ENCODE measurements around the gene SET.

The SET gene

DNA sequence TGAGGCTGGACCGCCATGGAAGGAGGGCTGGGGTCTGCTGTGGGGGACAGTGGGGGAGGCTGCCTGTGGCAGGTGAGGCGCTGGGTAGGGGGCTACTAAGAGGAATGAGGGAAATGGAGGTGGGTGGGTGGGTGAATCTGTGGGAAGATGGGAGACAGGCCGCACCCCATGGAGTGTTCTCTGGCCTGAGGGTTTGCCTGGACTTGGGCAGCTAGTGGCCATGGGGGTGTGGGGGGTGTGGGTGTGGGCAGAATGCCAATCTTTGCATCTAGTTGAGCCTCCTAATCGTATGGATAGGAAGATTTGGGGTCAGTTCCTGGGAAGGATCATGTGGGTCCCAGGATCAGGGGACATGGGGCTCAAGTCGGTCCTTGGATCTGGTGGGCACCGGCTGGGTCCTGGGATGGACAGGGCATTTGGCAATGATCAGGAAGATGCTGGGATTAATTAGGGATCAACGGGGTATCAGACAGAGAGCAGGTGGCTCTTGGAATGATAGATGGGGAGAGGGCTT is 34.4 kb downstream of the SET start:
- TF ChIP-seq, protein P1, sequence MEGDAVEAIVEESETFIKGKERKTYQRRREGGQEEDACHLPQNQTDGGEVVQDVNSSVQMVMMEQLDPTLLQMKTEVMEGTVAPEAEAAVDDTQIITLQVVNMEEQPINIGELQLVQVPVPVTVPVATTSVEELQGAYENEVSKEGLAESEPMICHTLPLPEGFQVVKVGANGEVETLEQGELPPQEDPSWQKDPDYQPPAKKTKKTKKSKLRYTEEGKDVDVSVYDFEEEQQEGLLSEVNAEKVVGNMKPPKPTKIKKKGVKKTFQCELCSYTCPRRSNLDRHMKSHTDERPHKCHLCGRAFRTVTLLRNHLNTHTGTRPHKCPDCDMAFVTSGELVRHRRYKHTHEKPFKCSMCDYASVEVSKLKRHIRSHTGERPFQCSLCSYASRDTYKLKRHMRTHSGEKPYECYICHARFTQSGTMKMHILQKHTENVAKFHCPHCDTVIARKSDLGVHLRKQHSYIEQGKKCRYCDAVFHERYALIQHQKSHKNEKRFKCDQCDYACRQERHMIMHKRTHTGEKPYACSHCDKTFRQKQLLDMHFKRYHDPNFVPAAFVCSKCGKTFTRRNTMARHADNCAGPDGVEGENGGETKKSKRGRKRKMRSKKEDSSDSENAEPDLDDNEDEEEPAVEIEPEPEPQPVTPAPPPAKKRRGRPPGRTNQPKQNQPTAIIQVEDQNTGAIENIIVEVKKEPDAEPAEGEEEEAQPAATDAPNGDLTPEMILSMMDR (IDR thresholded peaks at IDR 0.05) = no peak
- H3K9me3 Mint-ChIP-seq = no peaks in the 10 kb centered on the region
- H3K27me3 Mint-ChIP-seq (ENCODE audit: low read depth, poor library complexity) = peaks cover 8% of the 10 kb centered on the region
- no peaks in the 10 kb centered on the region for H3K36me3 Mint-ChIP-seq (ENCODE audit: low read depth)
- DNase-seq = no peak
- H3K4me1 Mint-ChIP-seq = peaks cover 25% of the 10 kb centered on the region
- H3K27ac Mint-ChIP-seq = peak overlapping the region; percentile 49
- peak overlapping the region; percentile 92 for H3K4me3 Mint-ChIP-seq

DNA sequence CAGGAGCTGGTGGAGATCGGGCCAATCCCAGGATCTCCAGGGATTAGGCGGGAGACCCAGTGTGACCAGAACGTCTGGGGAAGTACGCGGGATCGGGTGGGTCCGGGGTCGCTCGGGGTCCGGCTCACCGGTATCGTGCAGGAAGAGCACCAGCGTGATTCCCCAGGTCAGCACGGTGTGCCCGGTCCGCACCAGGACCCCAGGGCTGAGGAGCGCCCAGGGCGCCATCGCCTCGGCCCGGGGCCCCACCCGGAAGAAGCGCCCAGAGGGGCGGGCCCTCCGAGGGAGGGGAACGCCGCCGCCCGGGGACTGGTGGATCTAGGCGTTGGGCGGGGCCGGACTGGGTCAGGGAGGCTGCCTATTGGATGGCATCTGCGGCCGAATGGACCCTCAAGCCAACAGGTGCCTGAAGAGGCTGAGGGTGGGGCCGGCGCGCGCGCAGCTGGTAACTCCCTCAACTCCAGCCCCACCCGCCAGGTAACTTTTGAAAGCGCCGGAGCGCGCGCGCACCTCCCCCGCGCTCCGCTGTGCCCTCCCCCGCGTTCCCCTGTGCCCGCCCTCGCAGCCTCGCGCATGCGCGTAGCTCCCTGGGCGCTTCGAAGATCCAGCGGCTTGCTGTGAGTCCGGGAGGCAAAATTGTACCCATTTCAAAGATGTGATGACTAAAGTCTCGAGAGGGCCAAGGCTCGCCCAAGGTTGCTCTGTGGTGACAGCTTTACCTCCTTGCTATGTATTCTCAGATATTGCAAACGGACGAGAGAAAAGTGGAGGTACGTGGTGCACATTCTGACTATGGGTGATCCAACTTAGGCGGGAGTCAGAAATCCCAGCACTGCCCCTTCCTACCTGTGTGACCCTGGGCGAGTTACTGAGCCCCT is 35.1 kb downstream of the SET start, which contains the start of gene ZDHHC12:
ZDHHC12 (minus strand) TSS at position 262 of the 878 bp plus-strand sequence; CDS start at position 228, 34 bp downstream.
- Mint-ChIP-seq H3K4me3 (peak within 1 kb of the TSS; percentile 92), H3K4me1 (peaks cover 28% of the 10 kb centered on the region), H3K27ac (peak within 1 kb of the TSS; percentile 49), H3K9me3 (no peaks in the 10 kb centered on the region), H3K36me3 (ENCODE audit: low read depth) (no peaks in the 10 kb centered on the region), H3K27me3 (ENCODE audit: low read depth, poor library complexity) (peaks cover 8% of the 10 kb centered on the region)
- TF ChIP-seq, protein P1 (IDR thresholded peaks at IDR 0.05) = no peak
- DNase-seq = peak; percentile 94

DNA sequence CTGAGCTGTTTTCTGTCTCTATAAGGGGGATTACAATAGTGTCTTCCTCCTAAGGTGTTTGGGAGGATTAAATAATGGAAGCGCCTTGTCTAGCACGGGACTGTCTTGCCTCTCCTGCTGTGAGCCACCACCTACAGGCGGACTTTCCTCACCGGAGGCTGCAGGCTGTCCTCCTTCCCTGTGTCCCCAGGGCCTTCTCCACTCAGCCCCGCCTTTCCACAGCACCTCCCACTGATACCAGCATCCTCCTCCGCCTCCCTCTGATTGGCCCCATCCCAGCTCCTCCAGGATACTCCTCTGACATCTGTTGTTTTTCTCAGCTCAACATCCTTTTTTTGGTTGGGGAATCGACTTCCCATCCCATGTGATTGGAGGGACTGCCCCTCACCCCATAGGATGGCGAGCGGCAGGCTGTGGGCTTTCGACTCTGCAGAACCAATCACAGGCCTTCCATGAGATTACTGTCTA is 35.8 kb downstream of the SET start:
- H3K9me3 Mint-ChIP-seq = no peaks in the 10 kb centered on the region
- H3K36me3 Mint-ChIP-seq (ENCODE audit: low read depth) = no peaks in the 10 kb centered on the region
- DNase-seq = peak; percentile 49
- H3K4me1 Mint-ChIP-seq = peaks cover 34% of the 10 kb centered on the region
- H3K4me3 Mint-ChIP-seq = peak overlapping the region; percentile 82
- H3K27me3 Mint-ChIP-seq (ENCODE audit: low read depth, poor library complexity) = peaks cover 8% of the 10 kb centered on the region
- H3K27ac Mint-ChIP-seq = peak overlapping the region; percentile 9
- TF ChIP-seq, protein P1 (IDR thresholded peaks at IDR 0.05) = no peak

DNA sequence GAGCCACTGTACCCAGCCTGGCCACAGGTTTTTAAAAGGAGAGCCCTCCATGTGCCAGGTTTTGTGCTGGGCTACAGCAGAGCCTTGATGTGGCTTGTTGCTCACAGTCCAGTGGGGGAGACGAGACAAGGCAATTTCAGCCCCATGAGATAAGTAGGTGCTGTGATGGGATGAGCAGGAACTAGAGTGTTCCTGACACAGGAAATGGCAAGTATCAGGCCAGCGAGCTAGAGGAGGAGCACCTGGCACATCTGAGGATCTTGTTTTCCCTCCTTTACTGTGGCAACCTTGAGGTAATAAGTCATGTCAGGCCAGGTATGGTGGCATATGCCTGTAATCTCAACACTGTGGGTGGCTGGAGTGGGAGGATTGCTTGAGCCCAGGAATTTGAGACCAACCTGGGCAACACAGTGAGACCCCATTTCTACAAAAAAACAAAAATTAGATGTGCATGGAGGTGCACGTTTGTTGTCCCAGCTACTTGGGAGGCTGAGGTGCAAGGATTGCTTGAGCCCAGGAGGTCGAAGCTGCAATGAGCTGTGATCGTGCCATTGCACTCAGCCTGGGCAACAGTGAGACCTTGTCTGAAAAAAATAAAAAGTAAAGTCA is 38.7 kb downstream of the SET start:
- Mint-ChIP-seq H3K27ac (peak overlapping the region; percentile 71), H3K27me3 (ENCODE audit: low read depth, poor library complexity) (peaks cover 8% of the 10 kb centered on the region), H3K9me3 (no peaks in the 10 kb centered on the region), H3K4me3 (no peak overlapping the region), H3K36me3 (ENCODE audit: low read depth) (peaks cover 2% of the 10 kb centered on the region), H3K4me1 (peaks cover 44% of the 10 kb centered on the region)
- TF ChIP-seq, protein P1 (IDR thresholded peaks at IDR 0.05) = no peak
- no peak for DNase-seq

DNA sequence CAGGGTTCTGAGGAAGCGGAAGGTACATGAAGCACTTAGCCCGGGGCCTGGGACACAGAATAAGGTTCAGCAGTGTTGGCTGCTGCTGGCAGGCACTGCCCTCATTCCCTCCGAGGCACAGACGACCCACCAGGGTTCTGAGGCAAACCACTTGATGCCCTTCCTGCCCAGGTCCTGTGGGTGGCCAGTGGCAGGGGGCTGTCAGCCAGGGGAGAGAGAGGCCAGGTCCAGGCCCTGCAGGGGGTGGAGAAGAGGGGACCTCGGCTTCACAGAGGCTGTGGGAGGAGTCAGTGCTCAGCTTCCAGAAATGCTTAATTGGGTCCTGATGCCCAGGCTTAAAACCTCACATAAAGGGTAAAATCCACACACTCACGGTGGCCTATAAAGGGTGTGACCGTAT is 39.3 kb downstream of the SET start:
- H3K4me3 Mint-ChIP-seq = no peak overlapping the region
- DNase-seq = no peak
- H3K9me3 Mint-ChIP-seq = no peaks in the 10 kb centered on the region
- H3K4me1 Mint-ChIP-seq = peaks cover 44% of the 10 kb centered on the region
- peaks cover 6% of the 10 kb centered on the region for H3K36me3 Mint-ChIP-seq (ENCODE audit: low read depth)
- H3K27ac Mint-ChIP-seq = no peak overlapping the region
- peaks cover 7% of the 10 kb centered on the region for H3K27me3 Mint-ChIP-seq (ENCODE audit: low read depth, poor library complexity)
- TF ChIP-seq, protein P1 (IDR thresholded peaks at IDR 0.05) = no peak
